GM19238 (cell line): Measurements from ENCODE around the gene SPEM2.
A peak's percentile ranks its signal among the peaks of the same experiment; 100 is the strongest.

Experiments
- DNase-seq: peaks from one replicate; pipeline ENCODE4 v3.0.0; 2011; ENCODE audit warnings: low spot score; ENCODE audit not compliant: insufficient read length

The SPEM2 gene

DNA sequence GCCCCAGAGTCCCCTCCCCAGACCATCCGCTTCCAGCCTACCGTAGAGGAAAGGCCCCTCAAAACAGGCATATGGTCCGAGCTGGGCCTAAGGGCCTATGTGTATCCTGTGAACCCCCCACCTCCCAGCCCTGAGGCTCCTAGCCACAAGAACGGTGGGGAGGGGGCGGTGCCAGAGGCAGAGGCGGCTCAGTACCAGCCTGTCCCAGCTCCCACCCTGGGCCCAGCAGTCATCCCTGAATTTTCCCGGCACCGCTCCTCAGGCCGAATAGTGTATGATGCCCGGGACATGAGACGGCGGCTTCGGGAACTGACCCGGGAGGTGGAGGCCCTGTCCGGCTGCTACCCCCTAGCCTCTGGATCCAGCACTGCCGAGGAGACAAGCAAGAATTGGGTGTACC, 4.2 kb upstream of the SPEM2 start:
- DNase-seq: no peak

DNA sequence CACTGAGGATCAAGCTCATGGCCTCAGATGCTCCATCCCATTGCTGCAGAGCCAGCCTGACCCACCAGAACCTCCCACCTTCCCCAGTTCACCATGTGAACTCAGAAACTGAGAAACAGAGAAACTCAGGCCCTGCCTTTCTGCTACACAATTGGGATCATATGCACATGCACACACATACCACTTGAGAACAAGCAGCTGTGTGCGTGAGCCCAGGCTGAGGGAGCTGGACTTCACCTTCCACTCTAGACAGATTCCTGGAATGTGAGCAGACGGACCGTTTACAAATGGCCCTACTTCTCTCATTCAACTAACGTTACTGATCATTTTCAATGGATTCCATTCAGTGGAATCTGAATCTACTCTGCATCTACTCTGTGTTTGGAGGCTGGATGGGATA, 1.7 kb upstream of the SPEM2 start:
- DNase-seq: no peak

DNA sequence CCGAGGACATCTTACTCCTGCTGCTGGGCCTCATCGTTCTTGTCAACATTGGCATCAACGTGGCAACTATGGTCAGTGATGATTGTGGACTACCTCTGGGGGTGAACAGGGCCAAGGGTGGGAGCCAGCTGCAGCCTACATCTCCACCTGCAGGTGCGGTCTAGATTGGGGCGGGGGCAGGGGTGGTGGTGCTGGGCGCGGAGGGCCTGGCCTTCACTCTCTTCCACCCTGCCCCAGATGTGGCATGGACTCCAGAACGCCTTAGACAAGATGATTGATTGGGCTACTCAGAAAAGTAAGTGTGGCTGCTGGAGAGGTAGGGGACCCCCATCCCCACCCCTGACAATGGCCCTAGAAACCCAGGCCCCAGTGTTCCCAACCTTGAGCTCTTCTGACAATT, 340 bp downstream of the SPEM2 start:
- no peak for DNase-seq

DNA sequence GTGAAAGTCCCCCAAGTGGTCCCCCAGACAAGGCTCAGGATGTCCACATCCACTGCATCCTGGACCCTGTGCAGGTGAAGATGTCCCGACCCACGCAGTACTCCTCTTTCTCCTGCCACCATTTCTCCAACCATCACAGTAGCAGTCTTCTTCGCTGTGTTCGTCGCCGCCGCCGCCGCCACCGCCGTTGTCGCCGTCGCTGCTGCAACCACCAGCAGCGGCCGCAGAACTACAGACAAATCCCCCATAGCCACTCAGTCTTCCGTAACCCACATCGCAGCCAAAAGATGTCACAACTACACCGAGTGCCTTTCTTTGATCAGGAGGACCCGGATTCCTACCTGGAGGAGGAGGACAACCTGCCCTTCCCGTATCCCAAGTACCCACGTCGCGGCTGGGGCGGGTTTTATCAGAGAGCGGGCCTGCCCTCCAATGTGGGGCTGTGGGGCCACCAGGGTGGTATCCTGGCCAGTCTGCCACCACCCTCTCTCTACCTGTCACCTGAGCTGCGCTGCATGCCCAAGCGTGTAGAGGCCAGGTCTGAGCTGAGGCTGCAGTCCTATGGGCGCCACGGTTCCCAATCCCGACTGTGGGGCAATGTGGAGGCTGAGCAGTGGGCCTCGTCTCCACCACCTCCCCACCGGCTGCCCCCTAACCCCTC, 917 bp downstream of the SPEM2 start:
- DNase-seq: no peak

DNA sequence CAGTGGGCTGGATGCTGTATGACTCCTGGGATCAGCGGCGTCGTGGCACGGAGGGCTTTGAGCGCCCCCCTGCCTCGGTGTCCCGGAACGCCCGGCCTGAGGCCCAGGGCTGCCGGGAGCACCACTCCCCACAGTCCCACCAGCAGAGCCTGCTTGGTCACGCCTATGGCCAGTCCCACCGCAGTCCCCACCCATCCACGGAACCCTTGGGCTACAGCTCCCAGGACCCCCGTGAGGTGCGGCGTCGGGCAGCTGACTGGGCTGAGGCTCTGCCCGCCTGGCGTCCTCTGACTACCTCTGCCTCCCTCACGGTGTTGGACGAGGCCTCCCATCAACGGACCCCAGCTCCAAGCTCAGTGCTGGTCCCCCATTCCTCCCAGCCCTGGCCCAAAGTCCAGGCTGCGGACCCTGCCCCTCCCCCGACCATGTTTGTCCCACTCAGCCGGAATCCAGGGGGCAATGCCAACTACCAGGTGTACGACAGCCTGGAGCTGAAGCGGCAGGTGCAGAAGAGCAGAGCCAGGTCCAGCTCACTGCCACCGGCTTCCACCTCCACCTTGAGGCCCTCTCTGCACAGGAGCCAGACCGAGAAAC, 1.6 kb downstream of the SPEM2 start:
- DNase-seq: no peak

DNA sequence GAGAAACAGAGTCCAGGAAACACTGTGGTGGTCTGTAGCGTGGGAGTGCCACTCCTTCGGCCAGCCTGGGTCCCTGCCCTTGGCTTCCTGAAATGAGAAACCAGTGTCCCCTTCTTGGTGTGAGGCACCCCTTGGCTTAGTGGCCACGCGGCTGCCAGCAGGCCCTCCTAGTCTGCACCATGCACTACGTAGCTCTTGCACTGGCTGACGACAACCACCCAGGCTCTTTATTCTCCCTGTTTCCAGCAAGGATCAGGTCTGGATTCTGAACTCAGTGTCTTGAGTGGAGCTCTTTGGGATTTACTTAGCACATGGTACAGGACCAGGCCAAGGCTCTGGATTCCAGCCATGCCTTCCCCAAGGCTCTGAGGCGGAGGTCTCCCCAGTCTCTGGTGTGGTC, 2.1 kb downstream of the SPEM2 start:
- DNase-seq: no peak

DNA sequence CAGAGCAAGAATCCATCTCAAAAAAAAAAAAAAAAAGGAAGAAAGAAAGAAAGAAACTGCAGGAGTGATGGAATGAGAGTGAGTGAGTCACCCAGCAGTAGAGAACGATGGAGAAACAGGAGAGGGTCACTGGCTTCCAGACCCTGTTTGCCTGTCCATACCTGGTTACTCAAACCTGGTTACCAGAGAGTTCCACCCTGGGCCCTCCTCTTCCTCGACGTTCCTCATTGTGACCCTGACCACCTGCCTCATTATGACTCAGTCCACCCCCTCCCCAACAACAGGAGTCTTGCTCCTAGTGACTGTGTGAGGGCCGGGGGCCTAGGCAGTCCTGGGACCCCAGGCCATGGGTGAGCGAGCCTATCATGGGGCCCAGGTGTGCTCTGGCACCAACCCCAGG, 3.1 kb downstream of the SPEM2 start, which contains the start of gene SPEM3:
TSS of gene SPEM3 (plus strand) at position 301 of the 400 bp plus-strand sequence. CDS start at position 347, 46 bp downstream.
- no peak for DNase-seq

DNA sequence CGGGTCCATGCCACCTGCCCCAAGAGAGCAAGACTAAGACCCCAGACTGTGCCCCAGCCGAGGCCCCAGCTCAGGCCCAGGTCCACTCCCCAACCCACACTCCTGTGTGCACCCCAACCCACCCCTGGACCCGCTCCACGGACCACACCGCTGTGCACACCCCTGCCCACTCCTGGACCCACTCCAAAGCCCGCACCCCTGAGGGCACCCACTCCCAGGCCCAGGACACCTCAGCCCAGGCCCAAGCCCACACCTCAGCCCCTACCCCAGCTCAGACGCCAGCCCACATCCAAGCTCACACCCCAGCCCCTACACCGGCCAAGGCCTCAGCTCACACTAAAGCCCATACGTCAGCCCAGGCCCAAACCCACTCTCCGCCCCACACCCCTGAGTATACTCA, 4.3 kb downstream of the SPEM2 start:
- no peak for DNase-seq

DNA sequence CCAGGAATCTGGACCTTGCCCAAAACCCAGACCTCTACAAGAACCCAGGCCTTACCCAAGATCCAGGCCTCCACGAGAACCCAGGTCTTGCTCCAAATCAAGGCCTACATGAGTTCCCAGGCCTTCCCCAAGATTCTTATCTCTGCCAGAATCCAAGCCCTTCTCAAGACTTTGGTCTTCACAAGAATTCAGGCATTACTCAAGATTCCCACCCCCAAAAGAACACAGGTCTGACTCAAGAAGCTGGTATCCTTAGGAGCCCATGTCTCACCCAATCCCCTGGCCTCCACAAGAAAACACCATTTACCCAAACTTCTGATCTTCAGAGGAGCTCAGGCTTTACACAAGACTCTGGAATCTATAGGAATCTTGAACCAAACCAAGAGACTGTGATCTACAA, 5.8 kb downstream of the SPEM2 start:
- DNase-seq: no peak

DNA sequence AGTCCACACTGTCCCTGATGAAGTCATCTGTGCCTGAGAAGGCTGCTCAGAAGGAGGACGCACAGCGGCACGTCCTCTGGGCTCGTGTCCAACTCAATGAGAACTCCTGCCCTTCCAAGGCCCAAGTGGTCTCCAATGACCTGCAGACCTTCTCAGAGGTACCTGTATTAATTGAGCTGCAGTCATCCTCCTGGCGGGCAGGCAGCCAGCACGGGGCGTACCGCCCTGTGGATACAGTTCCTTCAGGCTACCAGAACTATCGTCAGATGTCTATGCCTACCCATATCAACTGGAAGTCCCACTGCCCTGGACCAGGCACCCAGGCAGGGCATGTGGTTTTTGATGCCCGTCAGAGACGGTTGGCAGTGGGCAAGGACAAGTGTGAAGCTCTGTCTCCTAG, 6.9 kb downstream of the SPEM2 start:
- DNase-seq: no peak

DNA sequence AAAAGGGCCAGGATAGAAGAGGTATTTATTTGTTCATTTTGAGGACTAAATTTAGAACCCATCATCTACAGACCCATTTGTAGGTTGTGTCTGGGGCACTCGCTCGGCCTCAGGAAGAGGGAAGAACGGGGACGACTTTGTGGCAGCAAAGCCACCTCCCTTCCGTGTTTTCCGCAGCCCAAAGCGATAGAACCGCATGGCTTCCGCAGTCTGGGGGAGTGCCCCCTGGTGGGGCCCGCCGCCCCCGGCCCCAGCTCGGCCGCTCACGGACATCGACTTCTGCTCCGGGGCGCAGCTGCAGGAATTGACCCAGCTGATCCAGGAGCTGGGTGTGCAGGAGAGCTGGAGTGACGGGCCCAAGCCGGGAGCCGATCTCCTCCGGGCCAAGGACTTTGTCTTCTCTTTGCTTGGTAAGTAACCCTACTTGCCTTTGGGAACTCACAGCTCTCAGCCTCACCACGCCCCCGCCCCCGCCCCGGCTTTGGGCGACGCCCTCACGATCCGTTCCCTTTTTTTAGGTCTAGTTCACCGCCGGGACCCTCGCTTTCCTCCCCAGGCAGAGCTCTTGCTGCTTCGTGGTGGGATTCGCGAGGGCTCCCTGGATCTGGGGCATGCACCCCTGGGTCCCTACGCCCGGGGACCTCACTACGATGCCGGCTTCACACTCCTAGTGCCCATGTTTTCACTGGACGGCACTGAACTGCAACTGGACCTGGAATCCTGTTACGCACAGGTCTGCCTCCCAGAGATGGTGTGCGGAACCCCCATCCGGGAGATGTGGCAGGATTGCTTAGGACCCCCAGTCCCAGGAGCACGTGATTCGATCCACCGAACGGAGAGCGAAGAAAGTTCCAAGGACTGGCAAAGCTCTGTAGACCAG, 10.5 kb downstream of the SPEM2 start:
- peak; percentile 44 for DNase-seq

DNA sequence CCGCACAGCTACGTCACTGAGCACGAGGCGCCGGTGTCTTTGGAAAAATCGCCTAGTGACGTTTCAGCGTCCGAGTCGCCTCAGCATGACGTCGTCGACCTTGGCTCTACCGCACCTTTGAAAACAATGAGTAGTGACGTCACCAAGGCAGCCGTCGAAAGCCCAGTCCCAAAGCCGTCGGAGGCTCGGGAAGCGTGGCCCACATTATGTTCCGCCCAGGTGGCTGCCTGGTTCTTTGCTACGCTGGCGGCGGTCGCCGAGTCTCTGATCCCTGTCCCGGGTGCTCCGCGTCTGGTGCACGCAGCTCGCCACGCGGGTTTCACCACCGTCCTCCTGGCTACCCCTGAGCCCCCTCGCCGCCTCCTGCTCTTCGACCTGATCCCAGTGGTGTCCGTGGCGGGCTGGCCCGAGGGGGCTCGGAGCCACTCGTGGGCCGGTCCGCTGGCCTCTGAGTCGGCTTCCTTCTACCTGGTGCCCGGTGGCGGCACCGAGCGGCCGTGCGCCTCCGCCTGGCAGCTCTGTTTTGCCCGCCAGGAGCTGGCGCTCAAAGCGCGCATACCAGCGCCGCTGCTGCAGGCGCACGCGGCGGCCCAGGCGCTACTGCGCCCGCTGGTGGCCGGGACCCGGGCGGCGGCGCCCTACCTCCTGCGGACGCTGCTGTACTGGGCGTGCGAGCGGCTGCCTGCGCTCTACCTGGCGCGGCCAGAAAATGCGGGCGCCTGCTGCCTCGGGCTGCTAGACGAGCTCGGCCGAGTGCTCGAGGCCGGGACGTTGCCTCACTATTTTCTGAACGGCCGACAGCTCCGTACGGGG, 11.3 kb downstream of the SPEM2 start:
- DNase-seq: peak; percentile 74

DNA sequence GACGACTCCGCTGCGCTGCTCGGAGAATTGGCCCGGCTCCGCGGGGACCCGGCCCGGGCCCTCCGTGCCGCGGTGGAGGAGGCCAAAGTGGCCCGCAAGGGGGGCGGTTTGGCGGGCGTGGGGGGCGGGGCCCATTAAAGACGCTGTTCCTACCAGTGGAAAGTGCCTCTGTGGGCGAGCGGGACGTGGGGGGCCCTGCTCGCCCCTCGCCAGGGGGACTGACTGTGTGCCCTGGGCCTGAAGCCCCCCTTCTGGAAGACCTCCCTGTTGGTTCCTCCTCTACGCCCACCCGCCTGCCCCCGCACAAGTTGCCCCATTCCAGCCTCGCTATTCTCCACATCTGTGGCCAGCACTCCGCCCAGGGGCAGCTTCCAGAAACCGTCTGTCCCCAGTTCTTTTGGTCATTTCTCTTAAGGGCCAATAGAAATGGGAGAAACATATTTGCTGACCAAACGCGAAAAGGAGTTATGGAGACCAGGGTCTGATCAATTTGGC, 12.0 kb downstream of the SPEM2 start:
- DNase-seq: no peak

DNA sequence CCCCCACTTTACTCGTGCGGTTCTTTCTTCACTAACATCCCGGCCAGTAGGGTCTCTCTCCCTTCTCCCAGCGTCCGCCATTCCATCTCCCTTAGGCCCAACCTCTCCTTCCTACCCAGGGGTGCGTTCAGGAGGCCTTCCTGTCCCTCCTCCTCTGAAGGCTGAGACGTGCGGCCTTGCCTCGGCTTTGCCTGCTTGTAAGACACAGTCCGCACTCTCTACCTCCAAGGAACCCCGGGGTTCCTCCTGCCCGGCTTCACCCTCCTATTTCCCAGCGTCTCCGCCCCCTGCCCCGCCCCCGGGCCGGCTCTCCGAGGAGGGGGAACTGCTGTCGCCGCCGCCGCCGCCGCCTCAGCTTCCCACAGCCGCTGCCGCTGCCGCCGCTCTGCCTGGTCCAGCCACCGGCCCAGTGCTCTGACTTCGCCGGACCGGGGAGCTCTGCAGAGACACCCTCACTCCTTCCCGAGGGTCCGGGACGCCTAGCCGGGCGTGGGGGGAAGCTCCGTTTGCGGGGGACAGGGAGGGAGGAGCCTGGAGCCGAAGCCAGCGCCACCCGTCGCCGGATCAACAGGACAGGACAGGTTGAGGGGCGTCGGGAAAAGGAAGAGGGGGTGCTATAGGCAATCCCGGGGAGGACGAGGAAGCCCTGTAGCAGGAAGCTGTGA, 12.7 kb downstream of the SPEM2 start:
- no peak for DNase-seq

DNA sequence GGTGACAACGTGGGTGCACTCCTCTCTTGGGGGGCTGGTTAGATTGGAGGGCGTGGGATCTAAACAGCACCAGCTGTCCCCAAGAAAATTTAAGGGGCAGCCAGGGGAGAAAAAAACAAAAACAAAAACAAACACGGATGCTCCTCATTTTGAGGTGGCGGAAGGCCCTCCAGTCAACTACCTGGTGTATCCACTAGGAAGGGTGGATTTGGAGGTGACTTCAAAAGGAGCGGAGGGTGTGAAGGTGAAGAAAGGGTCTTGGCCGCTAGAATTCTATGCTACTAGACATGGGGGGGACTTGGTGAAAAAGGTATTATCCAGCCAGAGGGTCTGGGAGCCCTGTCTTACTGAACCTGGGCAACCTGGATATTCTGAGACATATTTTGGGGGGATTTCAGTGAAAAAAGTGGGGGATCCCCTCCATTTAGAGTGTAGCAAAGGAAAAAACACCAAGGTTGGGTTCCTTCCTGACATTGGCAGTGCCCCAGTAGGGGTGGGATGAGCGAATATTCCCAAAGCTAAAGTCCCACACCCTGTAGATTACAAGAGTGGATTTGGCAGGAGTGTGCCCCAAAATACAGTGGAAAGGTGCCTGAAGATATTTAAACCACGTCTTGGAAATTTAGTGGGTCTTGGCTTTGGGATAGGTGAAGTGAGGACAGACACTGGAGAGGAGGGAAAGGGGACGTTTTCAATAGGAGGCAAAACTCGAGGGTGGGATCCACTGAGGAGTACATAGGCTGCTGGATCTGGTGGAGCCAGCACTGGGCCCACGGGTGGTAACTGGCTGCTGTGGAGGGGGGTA, 13.4 kb downstream of the SPEM2 start:
- DNase-seq: no peak

DNA sequence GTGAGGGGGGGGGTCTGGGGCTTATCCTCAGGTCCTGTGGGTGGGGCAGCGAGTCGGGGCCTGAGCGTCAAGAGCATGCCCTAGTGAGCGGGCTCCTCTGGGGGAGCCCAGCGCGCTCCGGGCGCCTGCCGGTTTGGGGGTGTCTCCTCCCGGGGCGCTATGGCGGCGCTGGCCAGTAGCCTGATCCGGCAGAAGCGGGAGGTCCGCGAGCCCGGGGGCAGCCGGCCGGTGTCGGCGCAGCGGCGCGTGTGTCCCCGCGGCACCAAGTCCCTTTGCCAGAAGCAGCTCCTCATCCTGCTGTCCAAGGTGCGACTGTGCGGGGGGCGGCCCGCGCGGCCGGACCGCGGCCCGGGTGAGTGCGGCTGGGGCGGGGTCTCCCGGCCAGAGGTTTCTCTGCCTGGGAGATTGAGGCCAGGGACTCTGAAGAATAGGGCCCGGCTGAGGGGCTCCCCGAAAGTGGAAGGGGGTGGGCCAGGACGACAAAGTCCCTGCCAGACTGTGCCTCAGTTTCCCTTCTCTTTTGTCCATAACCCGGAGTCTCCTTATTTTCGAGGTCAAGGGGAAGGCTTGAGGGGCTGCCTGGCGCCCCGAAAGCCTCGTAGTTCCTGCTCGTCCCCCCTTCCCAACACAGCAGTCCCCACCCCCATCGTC, 14.2 kb downstream of the SPEM2 start, which contains the start of gene FGF11:
TSS of gene FGF11 (plus strand) at position 51 of the 651 bp plus-strand sequence. CDS start at position 160, 109 bp downstream.
- DNase-seq: no peak

DNA sequence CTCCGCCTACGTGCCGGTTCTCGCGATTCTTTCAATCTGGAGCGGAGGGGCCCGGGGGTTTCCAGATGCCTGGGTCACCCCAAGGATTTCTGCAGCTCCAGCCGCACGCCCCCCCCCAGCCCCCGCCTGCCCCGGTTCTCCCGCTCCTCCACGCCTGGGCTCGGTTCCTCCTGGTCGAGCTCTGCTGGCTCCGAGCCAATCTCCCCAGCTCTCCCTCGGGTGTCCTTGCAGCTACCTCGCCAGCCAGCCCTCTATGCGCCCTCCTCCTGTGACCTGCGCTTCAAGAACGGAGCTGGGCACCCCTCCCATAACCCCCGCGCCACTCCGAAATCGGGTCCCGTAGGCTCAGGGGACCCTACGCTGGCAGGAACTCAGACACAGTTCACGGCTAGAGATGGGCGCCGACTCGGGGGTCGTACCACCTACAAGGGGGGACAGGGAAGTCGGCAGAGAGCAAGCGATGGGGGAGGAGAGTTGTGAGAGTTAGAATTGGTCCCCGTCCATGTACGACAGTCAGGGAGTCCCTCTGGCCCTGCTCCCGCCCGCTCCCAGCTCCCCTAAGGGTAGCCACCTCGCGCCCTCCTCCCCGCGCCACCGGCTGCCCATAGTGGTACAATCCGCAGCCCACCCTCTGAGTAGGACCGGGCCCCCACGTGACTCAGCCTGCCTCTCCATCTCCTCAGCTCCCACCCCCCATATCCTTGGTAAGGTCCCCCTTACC, 14.9 kb downstream of the SPEM2 start:
- DNase-seq: peak; percentile 47

DNA sequence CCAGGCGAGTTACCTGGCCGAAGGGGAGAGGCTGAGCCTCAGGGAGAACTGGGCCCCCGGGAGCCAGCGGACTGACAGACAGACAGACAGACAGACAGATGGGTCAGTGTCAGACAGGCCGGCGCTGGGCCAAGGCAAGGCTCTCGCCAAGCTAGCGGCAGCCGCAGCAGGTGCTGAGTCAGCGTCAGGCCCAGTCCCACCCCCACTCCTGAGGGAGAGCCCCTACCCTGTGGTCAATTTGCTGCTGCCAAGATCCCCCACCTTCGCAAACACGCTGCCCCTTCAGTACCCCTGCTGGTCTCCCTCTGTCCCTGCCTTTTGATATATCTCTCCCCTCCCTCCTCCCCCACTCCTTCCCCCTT, 15.4 kb downstream of the SPEM2 start:
- DNase-seq: no peak

DNA sequence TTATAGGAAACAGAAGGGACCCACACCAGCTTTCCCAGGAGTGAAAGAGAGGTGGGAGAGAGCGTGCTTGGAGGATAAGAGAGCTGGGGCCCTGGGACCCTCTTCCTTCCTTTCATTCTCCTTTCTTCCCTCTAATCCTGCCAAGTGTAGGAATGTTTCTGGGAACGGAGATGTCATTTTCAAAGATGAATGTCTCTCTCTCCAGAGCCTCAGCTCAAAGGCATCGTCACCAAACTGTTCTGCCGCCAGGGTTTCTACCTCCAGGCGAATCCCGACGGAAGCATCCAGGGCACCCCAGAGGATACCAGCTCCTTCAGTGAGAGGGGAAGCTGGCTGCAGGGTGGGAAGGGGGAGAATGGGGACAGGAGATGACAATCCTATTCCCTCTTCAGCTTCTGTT, 15.8 kb downstream of the SPEM2 start:
- DNase-seq: no peak
